CD4-positive, alpha-beta T cell (primary cell): ENCODE measurements around the gene LAIR1. TPM values are rescaled to one million over a fixed set of nuclear protein-coding genes. Genes with fewer than 3 reads are reported as not detected.

Experiments
- ATAC-seq: fragments of 200-7000 bp; cut with Tn5 transposase; one replicate; pipeline ENCODE4 v1.10.0; 2022; ENCODE audit warnings: mild to moderate bottlenecking; ENCODE audit not compliant: poor library complexity
- CTCF ChIA-PET: fragments of 350-600 bp; sonication (Branson Sonifier 250); formaldehyde crosslinking; loops from one replicate; lab custom pipeline; 2021; ENCODE audit warnings: antibody characterized with exemption, inconsistent platforms; lab: Charles Lee
- POLR2A ChIA-PET: fragments of 350-600 bp; sonication (Branson Sonifier 250); formaldehyde crosslinking; loops from one replicate; lab custom pipeline; 2021; ENCODE audit warnings: antibody characterized with exemption, inconsistent platforms; lab: Charles Lee
- DNase-seq, 14 experiments: peaks; one replicate each; pipeline ENCODE4 v3.0.0-alpha.2; 2013 to 2020; ENCODE audit warnings: mixed read lengths in 2 of 14
- H3K27ac ChIP-seq, 2 donors: one replicate each; pipeline versions ENCODE4 v1.5.1 to v1.7.0; 2013; ENCODE audit warnings: low read length in 2 of 2, low read depth in 1 of 2, mild to moderate bottlenecking in 1 of 2
- H3K27me3 ChIP-seq, 2 experiments: 1 replicate in 1 of 2; 2 replicates in 1 of 2; pipeline versions ENCODE4 v1.6.1 to v1.7.0; 2013; ENCODE audit warnings: low read length in 2 of 2, control low read depth in 1 of 2, mild to moderate bottlenecking in 1 of 2, moderate library complexity in 1 of 2; ENCODE audit not compliant: insufficient read depth in 2 of 2, control insufficient read depth in 1 of 2
- H3K36me3 ChIP-seq: one replicate; pipeline ENCODE4 v1.6.1; 2013; ENCODE audit warnings: low read length, control low read depth; ENCODE audit not compliant: insufficient read depth
- H3K4me1 ChIP-seq: one replicate; pipeline ENCODE4 v1.6.1; 2013; ENCODE audit warnings: low read length, control low read depth; ENCODE audit not compliant: insufficient read depth
- H3K4me3 ChIP-seq: one replicate; pipeline ENCODE4 v1.5.1; 2013; ENCODE audit warnings: mild to moderate bottlenecking, low read length, moderate library complexity
- H3K9me3 ChIP-seq, 2 experiments: 1 replicate in 1 of 2; 2 replicates in 1 of 2; pipeline versions ENCODE4 v1.6.1 to v1.7.0; 2013; ENCODE audit warnings: low read length in 2 of 2, mild to moderate bottlenecking in 2 of 2, control low read depth in 1 of 2, moderate library complexity in 1 of 2; ENCODE audit not compliant: control insufficient read depth in 1 of 2, insufficient read depth in 1 of 2
- H3K27ac Mint-ChIP-seq: one replicate; pipeline ENCODE4 v1.8.0; 2020; ENCODE audit warnings: mixed read lengths
- H3K27me3 Mint-ChIP-seq: one replicate; pipeline ENCODE4 v1.8.0; 2021; ENCODE audit warnings: mixed read lengths
- H3K36me3 Mint-ChIP-seq: one replicate; pipeline ENCODE4 v1.8.0; 2021; ENCODE audit warnings: low read depth, mixed read lengths
- H3K4me1 Mint-ChIP-seq: one replicate; pipeline ENCODE4 v1.8.0; 2021; ENCODE audit warnings: low read depth, mixed read lengths
- H3K4me3 Mint-ChIP-seq: one replicate; pipeline ENCODE4 v1.8.0; 2020; ENCODE audit warnings: mild to moderate bottlenecking, mixed read lengths
- H3K9me3 Mint-ChIP-seq: one replicate; pipeline ENCODE4 v1.8.0; 2020; ENCODE audit warnings: mixed read lengths
- intact Hi-C, 2 experiments: fragments of 100-400 bp; cut with DNase I in 1 of 2; cut with micrococcal nuclease in 1 of 2; formaldehyde crosslinking; loops; one replicate each; pipeline versions ENCODE4 v1.15.1 to v1.9.0; 2023 to 2025; cut with DNase I, micrococcal nuclease
- total RNA-seq, 174 experiments: library from RNA in 2 of 174; stranded (reverse) in 2 of 174; gene quantifications; one replicate each; pipeline ENCODE4 v1.2.3 and lab custom pipeline; 2021 to 2026
- TF ChIP-seq, protein P1 (sequence below): fragments of 200-600 bp; IDR thresholded peaks from one replicate; pipeline ENCODE4 v1.8.0; 2022; ENCODE audit warnings: antibody characterized with exemption, mild to moderate bottlenecking

The LAIR1 gene
- total RNA-seq, 2 experiments from 2014 or later: 12.3 to 14.4 TPM

DNA sequence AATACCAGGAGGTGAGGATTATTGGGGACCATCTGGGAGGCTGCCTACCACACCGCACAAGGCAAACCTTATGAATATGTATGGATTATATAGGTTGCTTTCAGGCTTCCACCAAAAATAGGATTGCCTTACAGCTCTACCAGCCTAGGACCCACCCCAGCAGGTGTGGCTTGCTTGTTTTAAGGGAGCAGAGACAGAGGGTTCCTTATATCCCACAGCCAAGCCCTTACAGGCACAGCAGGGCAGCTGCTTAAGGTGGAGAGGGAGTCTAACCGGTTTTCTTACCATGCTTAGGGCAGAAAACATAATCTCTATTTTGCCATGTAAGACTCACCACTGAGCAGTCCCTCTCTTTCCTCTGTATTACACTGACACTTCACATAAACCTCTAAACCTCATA, 34.5 kb upstream of the LAIR1 start:
- no peaks in the 10 kb centered on the region for H3K4me1 Mint-ChIP-seq

DNA sequence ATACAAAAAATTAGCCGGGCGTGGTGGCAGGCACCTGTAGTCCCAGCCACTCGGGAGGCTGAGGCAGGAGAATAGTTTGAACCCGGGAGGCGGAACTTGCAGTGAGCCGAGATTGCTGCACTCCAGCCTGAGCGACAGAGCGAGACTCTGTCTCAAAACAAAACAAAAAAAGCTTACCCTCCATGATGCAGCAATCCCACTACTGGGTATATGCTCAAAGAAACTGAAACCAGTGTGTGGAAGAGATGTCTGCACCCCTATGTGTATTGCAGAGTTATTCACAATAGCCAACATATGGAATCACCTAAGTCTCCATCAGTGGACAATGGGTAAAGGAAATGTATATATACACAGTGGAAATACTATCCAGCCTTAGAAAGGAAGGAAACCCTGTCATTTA, 31.0 kb upstream of the LAIR1 start:
- H3K4me3 Mint-ChIP-seq: no peak overlapping the region
- no peak overlapping the region for H3K27ac Mint-ChIP-seq
- no peaks in the 10 kb centered on the region for H3K27me3 Mint-ChIP-seq
- H3K9me3 Mint-ChIP-seq: no peaks in the 10 kb centered on the region
- no peak for ATAC-seq
- peaks cover 4% of the 10 kb centered on the region for H3K4me1 Mint-ChIP-seq
- ChIA-PET POLR2A (no interaction called here), CTCF (no interaction called here)
- Histone ChIP-seq H3K27me3 (peaks cover 0 to 3% of the 10 kb centered on the region in 2 experiments), H3K4me1 (peaks cover 9% of the 10 kb centered on the region), H3K27ac (no peak overlapping the region), H3K9me3 (peaks cover 0 to 6% of the 10 kb centered on the region in 2 experiments), H3K4me3 (no peak overlapping the region), H3K36me3 (no peaks in the 10 kb centered on the region)
- intact Hi-C loops: no loop called here
- DNase-seq: no peak
- H3K36me3 Mint-ChIP-seq: no peaks in the 10 kb centered on the region
- TF ChIP-seq, protein P1, sequence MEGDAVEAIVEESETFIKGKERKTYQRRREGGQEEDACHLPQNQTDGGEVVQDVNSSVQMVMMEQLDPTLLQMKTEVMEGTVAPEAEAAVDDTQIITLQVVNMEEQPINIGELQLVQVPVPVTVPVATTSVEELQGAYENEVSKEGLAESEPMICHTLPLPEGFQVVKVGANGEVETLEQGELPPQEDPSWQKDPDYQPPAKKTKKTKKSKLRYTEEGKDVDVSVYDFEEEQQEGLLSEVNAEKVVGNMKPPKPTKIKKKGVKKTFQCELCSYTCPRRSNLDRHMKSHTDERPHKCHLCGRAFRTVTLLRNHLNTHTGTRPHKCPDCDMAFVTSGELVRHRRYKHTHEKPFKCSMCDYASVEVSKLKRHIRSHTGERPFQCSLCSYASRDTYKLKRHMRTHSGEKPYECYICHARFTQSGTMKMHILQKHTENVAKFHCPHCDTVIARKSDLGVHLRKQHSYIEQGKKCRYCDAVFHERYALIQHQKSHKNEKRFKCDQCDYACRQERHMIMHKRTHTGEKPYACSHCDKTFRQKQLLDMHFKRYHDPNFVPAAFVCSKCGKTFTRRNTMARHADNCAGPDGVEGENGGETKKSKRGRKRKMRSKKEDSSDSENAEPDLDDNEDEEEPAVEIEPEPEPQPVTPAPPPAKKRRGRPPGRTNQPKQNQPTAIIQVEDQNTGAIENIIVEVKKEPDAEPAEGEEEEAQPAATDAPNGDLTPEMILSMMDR: no peak

More for the DNA sequence above, 34.5 kb upstream of the LAIR1 start:
- ATAC-seq (no peak), DNase-seq (no peak)
- H3K4me3 Mint-ChIP-seq: no peak overlapping the region
- no peaks in the 10 kb centered on the region for H3K27me3 Mint-ChIP-seq
- H3K9me3 Mint-ChIP-seq: no peaks in the 10 kb centered on the region
- H3K4me1 ChIP-seq: no peaks in the 10 kb centered on the region
- H3K36me3 Mint-ChIP-seq: no peaks in the 10 kb centered on the region
- intact Hi-C loops: no loop called here
- TF ChIP-seq, protein P1: no peak
- no peak overlapping the region for H3K4me3 ChIP-seq
- H3K36me3 ChIP-seq: no peaks in the 10 kb centered on the region
- H3K9me3 ChIP-seq: peaks cover 0 to 6% of the 10 kb centered on the region in 2 experiments
- no peak overlapping the region for H3K27ac ChIP-seq
- ChIA-PET POLR2A (no interaction called here), CTCF (no interaction called here)
- peaks cover 0 to 3% of the 10 kb centered on the region in 2 experiments for H3K27me3 ChIP-seq
- H3K27ac Mint-ChIP-seq: no peak overlapping the region

DNA sequence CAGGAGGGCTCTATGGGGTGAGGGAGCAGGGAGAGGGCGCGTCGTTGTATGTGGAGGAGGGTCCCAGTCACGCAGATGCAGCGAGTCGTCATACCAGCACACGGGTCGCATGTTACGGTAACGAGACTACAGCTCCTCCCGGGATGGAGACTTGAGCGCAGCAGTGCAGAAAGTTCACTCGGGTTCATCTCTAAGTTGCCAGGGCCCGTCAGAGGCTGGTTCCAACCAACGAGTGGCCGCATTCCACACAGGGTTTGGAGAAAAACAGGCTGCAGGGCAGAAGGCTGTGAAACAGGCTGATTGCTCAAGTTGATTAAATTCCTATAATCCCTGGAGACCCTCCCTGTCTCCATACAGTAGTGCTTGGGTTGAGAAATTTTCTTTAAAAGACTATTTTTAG, 28.6 kb upstream of the LAIR1 start:
- CTCF ChIA-PET: no interaction called here

More for the DNA sequence above, 28.6 kb upstream of the LAIR1 start:
- Mint-ChIP-seq H3K36me3 (no peaks in the 10 kb centered on the region), H3K9me3 (no peaks in the 10 kb centered on the region), H3K27me3 (no peaks in the 10 kb centered on the region), H3K4me1 (peaks cover 22% of the 10 kb centered on the region), H3K27ac (no peak overlapping the region), H3K4me3 (no peak overlapping the region)
- ATAC-seq (no peak), DNase-seq (no peak)
- no peak overlapping the region for H3K4me3 ChIP-seq
- TF ChIP-seq, protein P1: no peak
- POLR2A ChIA-PET: no interaction called here
- intact Hi-C loops: loop anchor here in 1 of 2 experiments (2.0 kb wide), 1 partner anchor 225 kb away; no protein-coding TSS in a partner anchor
- peaks cover 0 to under 1% of the 10 kb centered on the region in 2 experiments for H3K9me3 ChIP-seq
- H3K27me3 ChIP-seq: no peaks in the 10 kb centered on the region
- peaks cover 31% of the 10 kb centered on the region for H3K4me1 ChIP-seq
- no peak overlapping the region for H3K27ac ChIP-seq
- no peaks in the 10 kb centered on the region for H3K36me3 ChIP-seq
